Measurements from ENCODE around the gene ACVR2B. TPM values are rescaled to one million over a fixed set of nuclear protein-coding genes. Genes with fewer than 3 reads are reported as not detected.

ACVR2B gene
- total and polyA plus RNA-seq, 10 of the 15 experiments (the other 5 are each of a cell fraction or from before 2014, with no cell fraction given): 0.27 to 2.9 (median 1.0) TPM

GRCh38 chr3:38480093-38480445, 26.4 kb downstream of the ACVR2B start:
- H3K36me3 ChIP-seq (ENCODE audit: control insufficient read depth in 2 of 2, insufficient read depth in 2 of 2, low read length in 1 of 2): peaks cover 4 to 10% of the 10 kb centered on the region in 2 experiments; a peak in 3 of 4 replicates
- no peaks in the 10 kb centered on the region for H3K4me1 ChIP-seq (ENCODE audit: control insufficient read depth, insufficient read depth, low read length)
- no peak overlapping the region for H3K27ac ChIP-seq (ENCODE audit: control insufficient read depth, insufficient read depth)
- 37% methylated on average over 3 of the region's 3 CpGs for WGBS (ENCODE audit: insufficient coverage, insufficient replicate concordance, low lambda C conversion rate, missing lambda C conversion rate)
- TF ChIP-seq ZNF274 (IDR thresholded peaks at IDR 0.05; ENCODE audit: insufficient read depth, insufficient read length) (no peak), POU2F2 (IDR thresholded peaks at IDR 0.05; ENCODE audit: borderline replicate concordance, low read depth, low read length) (no peak), SMAD5 (IDR thresholded peaks at IDR 0.05; ENCODE audit: low read depth) (no peak), SREBF1 (IDR thresholded peaks at IDR 0.05; ENCODE audit: low read length) (no peak), PAX8 (IDR thresholded peaks at IDR 0.05) (no peak)
- ChIA-PET POLR2A (no interaction called here), CTCF (interaction anchor here (0.7 to 6.2 kb wide), 24 partner anchors 9 to 505 kb away, joined by 3 to 55 read pairs (median 6); partner anchors contain the start of genes EXOG and XYLB), SMC1A (ENCODE audit: uncharacterized antibody, unreplicated experiment) (interaction anchor here (0.8 to 3.4 kb wide), 6 partner anchors 10 to 675 kb away, joined by 3 to 30 read pairs (median 4); partner anchors contain the start of gene XYLB), RAD21 (ENCODE audit: unreplicated experiment) (interaction anchor here (1.4 to 3.0 kb wide), 4 partner anchors 25 to 506 kb away, joined by 3 to 18 read pairs (median 4); partner anchors contain the start of gene XYLB)
- no peaks in the 10 kb centered on the region for H3K9me3 ChIP-seq (replicated peaks; ENCODE audit: control insufficient read depth, insufficient read depth, low read length)
- no peak overlapping the region for H3K4me3 ChIP-seq
- no peak overlapping the region for H3K9ac ChIP-seq (ENCODE audit: control insufficient read depth, insufficient read depth, low read length)
- no TSS peak for BruUV-seq (replicated peaks)
- no peak for DNase-seq (ENCODE audit: low read depth, low spot score)
- no peak overlapping the region for H2AFZ ChIP-seq (ENCODE audit: control insufficient read depth, low read depth, low read length)
- H3K79me2 ChIP-seq (ENCODE audit: control insufficient read depth, insufficient read depth, low read length): no peaks in the 10 kb centered on the region
- ATAC-seq: no peak
- intact Hi-C loops (cut with micrococcal nuclease; ENCODE audit: unreplicated experiment) (loop anchor here (1.0 to 5.0 kb wide), 3 partner anchors 113 to 476 kb away; no protein-coding TSS in a partner anchor), in situ Hi-C loops (cut with MboI) (loop anchor here (5.0 kb wide), 2 partner anchors 133 to 363 kb away; partner anchors contain the start of gene XYLB)
- no peak for FAIRE-seq
- no peaks in the 10 kb centered on the region for H3K27me3 ChIP-seq (replicated peaks in 1 of 2; ENCODE audit: control insufficient read depth in 2 of 2, insufficient read depth in 2 of 2, low read length in 1 of 2)
- no peak overlapping the region for H3K4me2 ChIP-seq (ENCODE audit: control insufficient read depth, insufficient read depth)
- H4K20me1 ChIP-seq (ENCODE audit: control insufficient read depth, insufficient read depth): no peaks in the 10 kb centered on the region

- ChIA-PET CTCF (interaction anchor here (0.7 to 6.2 kb wide), 25 partner anchors 9 to 506 kb away, joined by 3 to 55 read pairs (median 5); partner anchors contain the start of genes EXOG and XYLB), SMC1A (ENCODE audit: uncharacterized antibody, unreplicated experiment) (interaction anchor here (1.1 to 3.4 kb wide), 5 partner anchors 132 to 506 kb away, joined by 3 to 30 read pairs (median 4); partner anchors contain the start of gene XYLB), POLR2A (interaction anchor here (0.6 kb wide), 1 partner anchor 504 kb away, joined by 4 read pairs; no protein-coding TSS in a partner anchor), RAD21 (ENCODE audit: unreplicated experiment) (interaction anchor here (0.7 to 3.0 kb wide), 4 partner anchors 25 to 507 kb away, joined by 3 to 18 read pairs (median 4); partner anchors contain the start of gene XYLB)
- no peaks in the 10 kb centered on the region for H3K4me1 ChIP-seq (ENCODE audit: control insufficient read depth, insufficient read depth, low read length)
- peaks cover 4 to 10% of the 10 kb centered on the region in 2 experiments; a peak in 3 of 4 replicates for H3K36me3 ChIP-seq (ENCODE audit: control insufficient read depth in 2 of 2, insufficient read depth in 2 of 2, low read length in 1 of 2)
- BruUV-seq (replicated peaks): no TSS peak
- 82% methylated on average over 2 of the region's 2 CpGs for WGBS (ENCODE audit: insufficient coverage, insufficient replicate concordance, low lambda C conversion rate, missing lambda C conversion rate)
- no peak overlapping the region for H3K9ac ChIP-seq (ENCODE audit: control insufficient read depth, insufficient read depth, low read length)
- no peak overlapping the region for H3K4me2 ChIP-seq (ENCODE audit: control insufficient read depth, insufficient read depth)
- no peaks in the 10 kb centered on the region for H4K20me1 ChIP-seq (ENCODE audit: control insufficient read depth, insufficient read depth)
- DNase-seq (ENCODE audit: low read depth, low spot score) (no peak), ATAC-seq (no peak), FAIRE-seq (no peak)
- in situ Hi-C loops (cut with MboI) (loop anchor here (5.0 kb wide), 2 partner anchors 134 to 364 kb away; partner anchors contain the start of gene XYLB), intact Hi-C loops (cut with micrococcal nuclease; ENCODE audit: unreplicated experiment) (loop anchor here (1.0 to 5.0 kb wide), 3 partner anchors 114 to 477 kb away; no protein-coding TSS in a partner anchor)
- H3K4me3 ChIP-seq: no peak overlapping the region
- H3K27ac ChIP-seq (ENCODE audit: control insufficient read depth, insufficient read depth): no peak overlapping the region
- no peak overlapping the region for H2AFZ ChIP-seq (ENCODE audit: control insufficient read depth, low read depth, low read length)
- H3K27me3 ChIP-seq (replicated peaks in 1 of 2; ENCODE audit: control insufficient read depth in 2 of 2, insufficient read depth in 2 of 2, low read length in 1 of 2): no peaks in the 10 kb centered on the region
- no peaks in the 10 kb centered on the region for H3K79me2 ChIP-seq (ENCODE audit: control insufficient read depth, insufficient read depth, low read length)
- no peaks in the 10 kb centered on the region for H3K9me3 ChIP-seq (replicated peaks; ENCODE audit: control insufficient read depth, insufficient read depth, low read length)
- TF ChIP-seq GABPA (IDR thresholded peaks at IDR 0.05; ENCODE audit: low read depth) (no peak), FOXM1 (IDR thresholded peaks at IDR 0.05; ENCODE audit: low read depth, low read length) (no peak), KLF5 (IDR thresholded peaks at IDR 0.05; ENCODE audit: partially characterized antibody) (no peak), IKZF1 (conservative IDR thresholded peaks at IDR 0.05) (no peak), ATF7 (IDR thresholded peaks at IDR 0.05; ENCODE audit: low read depth) (no peak), ZBED1 (IDR thresholded peaks at IDR 0.05; ENCODE audit: borderline replicate concordance) (no peak), RAD21 (IDR thresholded peaks at IDR 0.05; ENCODE audit: insufficient read depth, low read depth, low read length) (no peak), CBX3 (IDR thresholded peaks at IDR 0.05; ENCODE audit: borderline replicate concordance, low read depth) (no peak), IRF5 (IDR thresholded peaks at IDR 0.05; ENCODE audit: borderline replicate concordance) (no peak), HDAC6 (IDR thresholded peaks at IDR 0.05; ENCODE audit: unreplicated experiment) (no peak)
These were observed 27.2 kb downstream of the ACVR2B start for GRCh38 chr3:38480930-38481329.
